Measurements from ENCODE around the gene COMMD7.

Gene COMMD7

DNA sequence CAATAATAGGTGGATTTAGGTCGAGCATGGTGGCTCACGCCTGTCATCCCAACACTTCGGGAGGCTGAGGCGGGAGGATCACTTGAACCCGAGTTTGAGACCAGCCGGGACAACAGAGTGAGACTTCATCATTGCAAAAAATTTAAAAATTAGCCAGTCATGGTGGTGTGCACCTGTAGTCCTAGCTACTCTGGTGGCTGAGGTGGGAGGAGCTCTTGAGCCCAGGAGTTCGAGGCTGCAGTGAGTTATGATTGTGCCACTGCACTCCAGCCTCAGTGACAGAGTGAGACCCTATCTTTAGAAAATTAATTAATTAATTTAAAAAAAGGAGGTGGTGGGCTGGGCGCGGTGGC, 56.1 kb downstream of the COMMD7 start:
- H3K9me3 ChIP-seq (ENCODE audit: control extremely low read depth in 1 of 5, control insufficient read depth in 4 of 5, insufficient read depth in 2 of 5, low read depth in 1 of 5, low read length in 4 of 5): no peaks in the 10 kb centered on the region

DNA sequence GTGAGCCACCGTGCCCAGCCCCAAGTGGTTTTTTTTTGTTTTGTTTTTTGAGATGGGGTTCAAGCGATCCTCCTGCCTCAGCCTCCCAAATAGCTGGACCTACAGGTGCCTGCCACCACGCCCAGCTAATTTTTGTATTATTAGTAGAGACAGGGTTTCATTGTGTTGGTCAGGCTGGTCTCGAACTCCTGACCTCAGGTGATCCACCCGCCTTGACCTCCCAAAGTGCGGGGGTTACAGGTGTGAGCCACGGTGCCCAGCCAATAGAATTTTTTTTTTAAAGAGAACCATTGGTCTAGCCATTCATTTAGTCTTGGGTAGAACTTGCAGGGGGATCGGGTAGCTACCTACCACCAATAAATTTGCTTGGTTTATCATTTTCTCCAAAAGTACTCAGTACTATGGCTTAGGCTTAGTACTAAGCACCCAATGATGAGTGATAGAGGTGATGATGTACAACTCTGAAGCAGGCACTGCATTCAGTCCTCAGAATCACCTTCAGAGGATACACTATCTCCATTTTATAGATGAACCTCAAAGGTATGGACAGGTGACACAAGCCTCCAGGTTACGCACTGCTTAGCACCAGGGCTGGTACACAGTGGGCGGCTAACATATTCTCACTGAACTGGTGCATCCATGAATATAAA, 56.6 kb downstream of the COMMD7 start:
- POLR2A ChIA-PET: interaction anchor here (1.0 kb wide), 1 partner anchor 24 kb away, joined by 3 read pairs; no protein-coding TSS in a partner anchor
- 95% methylated on average over 4 of the region's 10 CpGs for WGBS (ENCODE audit: insufficient coverage)
- Histone ChIP-seq H3K36me3 (ENCODE audit: control insufficient read depth in 4 of 4, insufficient read depth in 4 of 4, low read length in 3 of 4) (peaks cover 0 to 5% (median 3%) of the 10 kb centered on the region in 4 experiments), H3K4me3 (ENCODE audit: control insufficient read depth in 1 of 7, extremely low read depth in 1 of 7, insufficient read depth in 4 of 7, low read depth in 2 of 7, low read length in 6 of 7) (no peak overlapping the region), H3K27ac (ENCODE audit: insufficient read depth in 1 of 2, low read depth in 1 of 2, low read length in 2 of 2, poor library complexity in 1 of 2, severe bottlenecking in 2 of 2) (peak overlapping the region in 1 of 2 experiments; percentile 82), H3K9me3 (ENCODE audit: control extremely low read depth in 1 of 5, control insufficient read depth in 4 of 5, insufficient read depth in 2 of 5, low read depth in 1 of 5, low read length in 4 of 5) (no peaks in the 10 kb centered on the region), H3K4me1 (ENCODE audit: control extremely low read depth in 1 of 4, control insufficient read depth in 4 of 4, insufficient read depth in 4 of 4, low read length in 3 of 4) (peaks cover 5 to 62% (median 50%) of the 10 kb centered on the region in 4 experiments), H3K27me3 (replicated peaks in 2 of 5; ENCODE audit: control insufficient read depth in 4 of 5, insufficient read depth in 5 of 5, low read length in 4 of 5) (no peaks in the 10 kb centered on the region)
- no peak for DNase-seq
- CTCF ChIA-PET: interaction anchor here (1.2 to 7.4 kb wide), 4 partner anchors 10 to 92 kb away, joined by 3 to 48 read pairs (median 10); partner anchors contain the start of gene C20orf203

More for the DNA sequence above, 56.1 kb downstream of the COMMD7 start:
- WGBS (ENCODE audit: insufficient coverage): 100% methylated on average over 5 of the region's 9 CpGs
- Histone ChIP-seq H3K27me3 (replicated peaks in 2 of 5; ENCODE audit: control insufficient read depth in 4 of 5, insufficient read depth in 5 of 5, low read length in 4 of 5) (no peaks in the 10 kb centered on the region), H3K4me3 (ENCODE audit: control insufficient read depth in 1 of 7, extremely low read depth in 1 of 7, insufficient read depth in 4 of 7, low read depth in 2 of 7, low read length in 6 of 7) (no peak overlapping the region), H3K36me3 (ENCODE audit: control insufficient read depth in 4 of 4, insufficient read depth in 4 of 4, low read length in 3 of 4) (peaks cover 0 to 5% (median 5%) of the 10 kb centered on the region in 4 experiments), H3K4me1 (ENCODE audit: control extremely low read depth in 1 of 4, control insufficient read depth in 4 of 4, insufficient read depth in 4 of 4, low read length in 3 of 4) (peaks cover 5 to 57% (median 45%) of the 10 kb centered on the region in 4 experiments), H3K27ac (ENCODE audit: insufficient read depth in 1 of 2, low read depth in 1 of 2, low read length in 2 of 2, poor library complexity in 1 of 2, severe bottlenecking in 2 of 2) (no peak overlapping the region)
- ChIA-PET POLR2A (no interaction called here), CTCF (interaction anchor here (1.2 to 7.4 kb wide), 4 partner anchors 13 to 91 kb away, joined by 3 to 48 read pairs (median 10); partner anchors contain the start of gene C20orf203)
- DNase-seq: no peak

DNA sequence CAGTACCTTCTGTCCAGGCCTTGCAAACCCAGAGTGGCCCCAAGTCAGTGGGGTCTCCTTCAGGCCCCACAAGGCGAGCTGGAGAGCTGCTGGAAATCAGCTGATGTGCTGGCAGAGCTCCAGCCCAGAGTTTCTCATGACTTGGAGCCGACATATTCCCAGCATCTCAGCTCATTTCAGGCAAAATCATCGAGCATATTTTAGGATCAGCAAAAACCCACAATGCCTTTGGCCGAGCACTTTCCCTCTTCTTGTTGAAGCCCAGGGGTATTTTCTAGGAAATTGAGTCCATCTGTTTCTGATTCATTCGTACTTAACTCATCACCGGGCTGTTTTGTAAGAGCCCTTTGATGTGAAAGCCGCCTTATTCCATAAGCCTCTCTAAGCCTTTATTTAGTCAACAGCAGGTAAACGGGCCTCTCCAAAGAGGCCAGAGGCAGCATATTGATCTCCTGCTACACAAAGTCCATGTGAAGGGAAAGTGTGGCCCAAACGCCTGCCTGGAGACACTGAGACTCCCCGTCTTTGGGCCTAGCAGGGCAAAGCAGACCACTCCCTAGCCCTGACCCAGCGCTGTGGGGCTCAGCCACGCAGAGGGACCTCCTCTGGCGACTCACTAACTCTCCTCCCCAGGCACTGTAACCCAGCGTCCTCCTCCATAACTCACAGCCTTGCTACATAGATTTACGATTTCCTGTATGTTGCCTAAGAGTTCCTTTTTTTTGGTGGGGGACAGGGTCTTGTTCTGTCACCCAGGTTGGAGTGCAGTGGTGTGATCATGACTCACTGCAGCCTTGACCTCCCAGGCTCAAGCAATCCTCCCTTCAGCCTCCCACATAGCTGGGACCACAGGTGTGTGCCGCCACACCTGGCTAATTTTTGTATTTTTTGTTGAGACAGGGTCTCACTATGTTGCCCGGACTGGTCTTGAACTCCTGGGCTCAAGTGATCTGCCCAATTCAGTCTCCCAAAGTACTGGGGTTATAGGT, 57.4 kb downstream of the COMMD7 start:
- H3K27ac ChIP-seq (ENCODE audit: insufficient read depth in 1 of 2, low read depth in 1 of 2, low read length in 2 of 2, poor library complexity in 1 of 2, severe bottlenecking in 2 of 2): peak overlapping the region; percentile 59 to 82
- POLR2A ChIA-PET: interaction anchor here (1.0 kb wide), 1 partner anchor 25 kb away, joined by 3 read pairs; no protein-coding TSS in a partner anchor
- H3K9me3 ChIP-seq (ENCODE audit: control extremely low read depth in 1 of 5, control insufficient read depth in 4 of 5, insufficient read depth in 2 of 5, low read depth in 1 of 5, low read length in 4 of 5): no peaks in the 10 kb centered on the region
- peak; percentile 71 to 91 (median 85) for DNase-seq
- H3K4me1 ChIP-seq (ENCODE audit: control extremely low read depth in 1 of 4, control insufficient read depth in 4 of 4, insufficient read depth in 4 of 4, low read length in 3 of 4): peaks cover 7 to 71% (median 57%) of the 10 kb centered on the region in 4 experiments
- CTCF ChIA-PET: interaction anchor here (1.2 to 7.4 kb wide), 4 partner anchors 11 to 92 kb away, joined by 3 to 48 read pairs (median 10); partner anchors contain the start of gene C20orf203
- peak overlapping the region in 3 of 7 experiments; percentile 8 to 44 (median 21) for H3K4me3 ChIP-seq (ENCODE audit: control insufficient read depth in 1 of 7, extremely low read depth in 1 of 7, insufficient read depth in 4 of 7, low read depth in 2 of 7, low read length in 6 of 7)
- H3K27me3 ChIP-seq (replicated peaks in 2 of 5; ENCODE audit: control insufficient read depth in 4 of 5, insufficient read depth in 5 of 5, low read length in 4 of 5): no peaks in the 10 kb centered on the region
- 25% methylated on average over 13 of the region's 17 CpGs for WGBS (ENCODE audit: insufficient coverage)
- H3K36me3 ChIP-seq (ENCODE audit: control insufficient read depth in 4 of 4, insufficient read depth in 4 of 4, low read length in 3 of 4): peaks cover 0 to 5% (median 3%) of the 10 kb centered on the region in 4 experiments

DNA sequence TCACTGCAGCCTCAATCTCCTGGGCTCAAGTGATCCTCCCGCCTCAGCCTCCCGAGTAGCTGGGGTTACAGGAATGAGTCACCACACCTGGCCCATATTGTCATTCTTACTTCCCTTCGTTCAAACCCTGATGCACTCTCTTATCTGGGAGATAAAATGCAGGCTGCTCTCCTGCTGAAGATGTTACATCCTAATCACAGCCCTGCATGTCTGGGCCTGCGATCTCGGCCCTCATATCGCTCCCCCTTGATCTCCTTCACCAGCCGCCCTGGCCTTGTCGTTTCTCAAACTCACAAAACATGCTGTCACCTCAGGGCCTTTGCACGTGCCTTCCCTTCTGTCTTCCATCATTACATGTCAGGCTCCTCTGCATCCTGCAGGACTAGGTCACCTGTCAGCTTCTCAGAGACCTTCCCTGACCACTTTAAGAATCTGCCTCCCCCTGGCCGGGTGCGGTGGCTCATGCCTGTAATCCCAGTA, 60.7 kb downstream of the COMMD7 start:
- peak in 2 of 3 donors; percentile 54 to 68 for DNase-seq
- Histone ChIP-seq H3K27ac (ENCODE audit: insufficient read depth in 1 of 2, low read depth in 1 of 2, low read length in 2 of 2, poor library complexity in 1 of 2, severe bottlenecking in 2 of 2) (peak overlapping the region in 1 of 2 experiments; percentile 90), H3K27me3 (replicated peaks in 2 of 5; ENCODE audit: control insufficient read depth in 4 of 5, insufficient read depth in 5 of 5, low read length in 4 of 5) (no peaks in the 10 kb centered on the region), H3K4me3 (ENCODE audit: control insufficient read depth in 1 of 7, extremely low read depth in 1 of 7, insufficient read depth in 4 of 7, low read depth in 2 of 7, low read length in 6 of 7) (no peak overlapping the region), H3K36me3 (ENCODE audit: control insufficient read depth in 4 of 4, insufficient read depth in 4 of 4, low read length in 3 of 4) (peaks cover 0 to 5% (median 0%) of the 10 kb centered on the region in 4 experiments), H3K9me3 (ENCODE audit: control extremely low read depth in 1 of 5, control insufficient read depth in 4 of 5, insufficient read depth in 2 of 5, low read depth in 1 of 5, low read length in 4 of 5) (no peaks in the 10 kb centered on the region), H3K4me1 (ENCODE audit: control extremely low read depth in 1 of 4, control insufficient read depth in 4 of 4, insufficient read depth in 4 of 4, low read length in 3 of 4) (peaks cover 15 to 92% (median 80%) of the 10 kb centered on the region in 4 experiments)
- ChIA-PET CTCF (interaction anchor here (0.7 to 7.4 kb wide), 4 partner anchors 8 to 95 kb away, joined by 3 to 50 read pairs (median 26); partner anchors contain the start of gene C20orf203), POLR2A (no interaction called here)
- 91% methylated on average over 10 of the region's 11 CpGs for WGBS (ENCODE audit: insufficient coverage)

DNA sequence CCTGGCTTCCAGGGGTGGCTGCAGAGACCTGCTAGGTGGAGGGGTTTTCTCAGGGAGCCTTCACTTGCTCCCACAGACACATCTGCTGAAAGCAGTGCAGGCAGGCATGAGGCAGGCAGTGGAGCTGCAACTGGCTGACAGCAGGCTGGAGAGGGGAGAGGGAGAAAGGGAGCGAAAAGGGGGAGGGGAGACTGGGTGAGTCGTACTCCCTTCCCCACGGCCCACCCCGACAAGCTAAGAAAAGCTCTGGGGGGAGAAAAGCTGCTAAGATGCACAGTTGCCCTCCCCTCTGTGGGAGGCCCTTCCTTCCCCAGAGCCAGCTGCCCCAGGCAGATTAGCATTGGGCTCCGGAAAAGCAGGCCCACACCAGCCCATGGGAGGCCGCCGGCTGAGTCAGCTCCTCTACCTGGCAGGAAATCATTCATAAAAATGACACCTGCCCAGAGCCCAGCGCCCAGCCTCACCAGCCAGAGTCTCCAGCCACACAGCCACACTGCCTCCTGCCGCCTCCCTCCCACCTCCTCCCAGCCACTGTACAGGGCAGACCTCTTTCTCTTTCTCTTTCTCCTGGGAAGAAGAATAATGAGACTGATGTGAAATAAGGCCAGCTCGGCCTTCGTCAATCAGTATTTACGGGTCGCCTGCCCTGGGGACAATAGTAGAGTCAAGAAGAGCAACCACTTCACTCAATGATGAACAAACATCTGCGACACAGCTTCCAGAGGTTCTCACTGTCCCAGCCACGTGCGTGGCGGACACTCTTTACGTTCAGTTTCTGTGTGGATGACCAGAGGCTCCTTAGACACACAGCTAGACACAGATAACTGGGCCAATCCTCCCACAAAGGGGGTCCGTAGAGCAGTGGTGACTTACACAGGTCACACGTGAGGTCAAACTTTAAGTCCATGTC, 61.8 kb downstream of the COMMD7 start:
- WGBS (ENCODE audit: insufficient coverage): 25% methylated on average over 14 of the region's 20 CpGs
- H3K4me1 ChIP-seq (ENCODE audit: control extremely low read depth in 1 of 4, control insufficient read depth in 4 of 4, insufficient read depth in 4 of 4, low read length in 3 of 4): peaks cover 18 to 93% (median 89%) of the 10 kb centered on the region in 4 experiments
- no peaks in the 10 kb centered on the region for H3K9me3 ChIP-seq (ENCODE audit: control extremely low read depth in 1 of 5, control insufficient read depth in 4 of 5, insufficient read depth in 2 of 5, low read depth in 1 of 5, low read length in 4 of 5)
- H3K36me3 ChIP-seq (ENCODE audit: control insufficient read depth in 4 of 4, insufficient read depth in 4 of 4, low read length in 3 of 4): no peaks in the 10 kb centered on the region
- ChIA-PET CTCF (interaction anchor here (0.6 to 7.4 kb wide), 14 partner anchors 7 to 173 kb away, joined by 3 to 50 read pairs (median 4); partner anchors contain the start of gene C20orf203), POLR2A (interaction anchor here (0.5 to 1.7 kb wide), 8 partner anchors 9 to 173 kb away, joined by 3 to 20 read pairs (median 5); partner anchors contain the start of gene DNMT3B)
- H3K4me3 ChIP-seq (ENCODE audit: control insufficient read depth in 1 of 7, extremely low read depth in 1 of 7, insufficient read depth in 4 of 7, low read depth in 2 of 7, low read length in 6 of 7): peak overlapping the region in 5 of 7 experiments; percentile 34 to 71 (median 55)
- DNase-seq: peak; percentile 97 to 100 (median 99)
- no peaks in the 10 kb centered on the region for H3K27me3 ChIP-seq (replicated peaks in 2 of 5; ENCODE audit: control insufficient read depth in 4 of 5, insufficient read depth in 5 of 5, low read length in 4 of 5)
- peak overlapping the region; percentile 78 to 90 for H3K27ac ChIP-seq (ENCODE audit: insufficient read depth in 1 of 2, low read depth in 1 of 2, low read length in 2 of 2, poor library complexity in 1 of 2, severe bottlenecking in 2 of 2)

Measured in common myeloid progenitor, CD34-positive (primary cell).